ENCODE measurements around the gene NCK2. TPM values are rescaled to one million over a fixed set of nuclear protein-coding genes. Genes with fewer than 3 reads are reported as not detected.
A peak's percentile ranks its signal among the peaks of the same experiment; 100 is the strongest.

NCK2 gene
- total RNA-seq, 1 donor from 2014 or later: 31.0 TPM

DNA sequence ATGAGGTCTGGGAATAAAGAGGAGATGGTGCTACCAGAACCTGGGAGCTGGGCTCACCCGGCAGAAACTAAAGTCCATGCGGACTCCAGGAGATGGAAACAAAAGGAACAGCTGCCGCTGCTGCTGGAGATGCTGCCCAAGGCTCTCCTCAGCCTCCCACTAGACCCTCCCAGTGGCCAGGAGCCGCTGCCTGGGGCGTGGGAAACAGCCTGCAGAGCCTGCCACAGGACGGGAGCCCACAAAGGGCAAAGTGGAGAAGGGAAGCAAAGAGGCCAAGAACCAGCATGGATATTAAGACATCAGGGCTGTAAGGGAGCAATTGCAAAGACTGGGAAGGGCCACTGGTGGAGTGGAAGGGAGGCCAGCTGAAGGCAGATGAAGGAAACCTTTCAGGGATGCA lies 179.6 kb downstream of the NCK2 start:
- no peak for DNase-seq (ENCODE audit: low spot score)
- no peak for ATAC-seq
- intact Hi-C loops (cut with DNase I): no loop called here

DNA sequence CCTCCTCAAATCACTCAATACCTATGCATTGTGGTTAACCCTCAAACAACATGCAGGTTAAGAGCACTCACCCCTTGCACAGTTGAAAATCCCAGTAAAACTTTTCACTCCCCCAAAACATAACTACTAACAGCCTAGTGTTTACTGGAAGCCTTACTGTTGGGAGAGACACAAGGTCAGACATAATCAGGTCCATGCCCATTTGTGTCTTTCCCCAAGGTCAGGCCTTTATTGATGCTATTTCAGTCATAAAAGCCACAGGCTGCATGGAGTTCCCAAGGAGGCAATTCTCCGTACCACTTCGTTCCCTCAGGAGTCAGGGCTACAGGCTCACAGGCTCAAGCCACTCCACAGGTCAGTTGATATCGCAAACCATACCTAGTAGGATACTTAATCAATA lies 180.2 kb downstream of the NCK2 start:
- intact Hi-C loops (cut with DNase I): no loop called here
- DNase-seq (ENCODE audit: low spot score) (no peak), ATAC-seq (no peak)

DNA sequence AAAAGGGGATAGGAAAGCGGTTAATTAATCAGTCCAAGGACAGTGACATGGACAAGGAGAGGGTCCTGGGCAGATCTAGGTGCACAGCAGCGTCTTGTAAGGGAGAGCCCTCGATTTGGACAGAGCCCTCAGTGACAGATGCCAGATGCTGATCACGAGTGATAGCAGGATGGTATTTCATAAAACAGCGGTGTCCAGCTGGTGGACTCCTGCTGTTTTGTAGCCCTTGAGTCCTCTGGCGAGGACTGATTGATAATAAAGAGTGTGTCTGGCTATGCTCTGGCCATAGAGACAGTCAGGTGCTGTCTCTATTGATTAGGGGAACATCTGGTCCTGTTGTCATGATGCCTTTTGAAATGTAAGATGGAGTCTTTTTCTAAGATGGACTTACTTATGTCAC lies 180.7 kb downstream of the NCK2 start:
- ATAC-seq (no peak), DNase-seq (ENCODE audit: low spot score) (no peak)

DNA sequence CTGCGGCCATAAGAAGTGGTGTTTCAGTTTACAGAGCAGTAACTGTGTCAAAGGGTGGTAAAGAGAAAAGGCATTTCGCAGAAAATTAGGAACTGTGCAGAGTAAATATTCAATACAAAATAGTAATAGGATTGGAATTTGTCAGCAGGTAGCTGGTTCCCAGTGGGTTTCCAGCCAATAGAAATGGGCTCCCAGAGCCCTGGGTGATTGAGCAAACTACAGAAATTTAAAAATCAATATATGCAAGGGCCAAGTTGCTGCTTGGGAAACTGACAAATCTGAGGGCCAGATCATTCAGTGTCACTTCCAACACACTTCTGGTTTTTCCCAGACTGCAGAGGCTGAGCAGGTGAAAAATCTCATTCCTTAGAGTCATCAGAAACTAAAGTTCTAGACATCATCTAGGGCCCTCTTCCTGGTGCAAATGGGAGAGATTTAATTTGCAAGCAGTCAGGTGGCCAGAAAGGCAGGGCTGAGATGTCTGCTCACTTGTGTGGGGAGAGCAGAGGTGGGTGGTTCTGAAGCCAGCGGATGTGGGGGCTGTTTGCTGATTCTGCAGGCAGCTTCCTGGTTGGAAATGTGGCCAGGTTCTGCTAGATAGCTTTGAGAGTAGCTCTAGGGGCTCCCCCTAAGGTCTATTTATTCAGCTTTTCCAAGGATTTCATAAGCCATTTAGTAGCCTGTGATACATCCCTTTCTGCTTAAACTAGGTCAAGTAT lies 182.4 kb downstream of the NCK2 start:
- intact Hi-C loops (cut with DNase I): no loop called here
- ATAC-seq: peak; percentile 42
- DNase-seq (ENCODE audit: low spot score): no peak

More for the DNA sequence above, 180.7 kb downstream of the NCK2 start:
- intact Hi-C loops (cut with DNase I): no loop called here

DNA sequence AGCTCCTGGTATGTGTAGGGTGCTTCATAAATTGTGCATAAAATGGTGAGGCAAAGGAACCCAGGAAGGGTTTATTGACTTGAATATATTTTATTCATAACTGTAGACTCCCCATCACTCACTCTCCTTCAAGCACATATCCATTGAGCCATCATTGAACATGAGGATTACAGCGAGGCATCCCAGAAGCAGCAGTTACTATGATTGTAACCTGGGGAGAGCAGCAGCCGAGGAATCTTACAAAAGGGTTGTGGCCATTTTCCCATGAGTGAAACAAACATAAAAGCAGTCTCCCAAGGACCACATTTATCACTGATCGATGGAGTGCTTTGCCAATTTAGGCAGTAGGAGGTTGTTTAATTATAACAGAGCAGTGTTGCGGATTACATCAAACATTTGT lies 183.4 kb downstream of the NCK2 start:
- ATAC-seq: no peak
- intact Hi-C loops (cut with DNase I): no loop called here
- DNase-seq (ENCODE audit: low spot score): no peak

DNA sequence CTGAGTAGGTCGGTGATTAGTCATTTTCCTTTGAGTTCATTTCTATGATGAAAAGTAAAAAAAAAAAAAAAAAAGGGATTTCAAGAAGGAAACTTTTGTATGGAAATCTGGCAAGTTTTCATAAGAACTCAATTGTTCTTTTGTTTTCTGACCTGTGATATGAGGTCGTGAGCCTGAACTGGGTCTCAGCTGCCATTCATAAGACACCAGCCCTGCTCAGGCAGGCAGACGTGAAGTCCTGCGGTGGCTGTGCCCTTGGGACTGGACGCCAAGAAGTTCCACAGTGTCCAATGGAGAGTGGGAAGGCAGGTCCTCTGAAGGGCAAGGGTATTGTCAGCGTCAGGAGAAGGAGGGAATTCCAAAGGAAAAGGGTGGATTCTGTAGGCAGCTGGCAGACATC lies 183.9 kb downstream of the NCK2 start:
- intact Hi-C loops (cut with DNase I): no loop called here
- DNase-seq (ENCODE audit: low spot score): no peak
- peak; percentile 42 for ATAC-seq

DNA sequence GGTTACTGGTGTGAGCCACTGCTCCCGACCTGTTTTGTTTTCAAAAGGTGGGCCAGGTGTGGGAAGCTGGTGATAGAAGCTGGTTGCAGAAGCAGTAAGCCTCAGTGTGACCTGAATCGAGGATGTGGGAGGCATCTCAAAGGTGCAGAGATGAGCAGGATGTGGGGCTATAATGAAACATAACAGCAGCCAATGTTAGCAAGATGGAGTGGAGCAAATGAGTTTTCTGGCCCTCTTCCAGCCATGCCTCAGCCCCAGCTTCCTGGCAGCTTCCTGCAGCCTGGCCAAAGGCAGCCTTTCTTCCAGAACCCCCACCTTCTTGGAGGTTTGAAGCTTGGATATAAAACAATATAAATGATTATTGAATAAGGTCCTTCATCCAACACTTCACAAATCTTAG lies 184.8 kb downstream of the NCK2 start:
- ATAC-seq (no peak), DNase-seq (ENCODE audit: low spot score) (no peak)
- intact Hi-C loops (cut with DNase I): no loop called here

DNA sequence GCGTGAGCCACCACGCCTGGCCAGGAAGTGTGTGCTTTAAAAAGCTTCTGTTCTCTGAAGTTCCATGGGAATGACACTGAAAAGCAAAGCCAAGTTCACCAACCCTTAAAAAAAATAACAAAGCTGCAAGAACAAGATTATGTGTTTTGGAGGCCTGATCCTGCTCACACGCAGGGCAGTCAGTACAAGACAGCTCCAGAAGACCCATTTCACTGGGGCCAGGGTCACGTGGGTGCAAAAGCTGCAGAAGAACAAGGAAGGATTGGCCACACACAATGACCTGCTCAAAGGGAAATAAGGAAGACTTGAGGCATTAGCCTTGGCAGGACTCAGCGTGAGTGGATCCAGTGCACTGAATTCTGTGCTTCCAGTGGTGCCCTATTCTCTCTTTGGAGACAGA lies 187.9 kb downstream of the NCK2 start:
- intact Hi-C loops (cut with DNase I): no loop called here
- DNase-seq (ENCODE audit: low spot score) (no peak), ATAC-seq (peak; percentile 66)

DNA sequence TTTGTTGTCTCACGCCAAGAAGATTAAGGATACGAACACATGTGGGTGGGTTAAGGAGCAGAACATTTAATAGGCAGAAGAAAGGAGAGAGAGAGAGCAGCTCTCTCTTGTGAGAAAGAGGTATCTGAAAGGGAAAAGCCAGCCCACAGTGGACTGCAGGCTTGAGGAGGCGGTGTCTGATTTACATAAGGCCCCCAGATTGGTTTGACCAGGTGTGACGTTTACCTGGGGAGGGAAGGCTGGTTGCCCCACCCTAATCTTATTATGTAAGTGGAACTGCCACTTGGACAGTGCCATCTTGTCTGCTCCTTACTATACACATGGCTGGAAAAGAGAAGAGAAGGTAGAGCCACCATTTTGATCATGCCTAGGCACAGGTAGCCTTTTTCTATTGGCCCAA lies 189.2 kb downstream of the NCK2 start:
- no peak for DNase-seq (ENCODE audit: low spot score)
- intact Hi-C loops (cut with DNase I): no loop called here
- ATAC-seq: no peak

DNA sequence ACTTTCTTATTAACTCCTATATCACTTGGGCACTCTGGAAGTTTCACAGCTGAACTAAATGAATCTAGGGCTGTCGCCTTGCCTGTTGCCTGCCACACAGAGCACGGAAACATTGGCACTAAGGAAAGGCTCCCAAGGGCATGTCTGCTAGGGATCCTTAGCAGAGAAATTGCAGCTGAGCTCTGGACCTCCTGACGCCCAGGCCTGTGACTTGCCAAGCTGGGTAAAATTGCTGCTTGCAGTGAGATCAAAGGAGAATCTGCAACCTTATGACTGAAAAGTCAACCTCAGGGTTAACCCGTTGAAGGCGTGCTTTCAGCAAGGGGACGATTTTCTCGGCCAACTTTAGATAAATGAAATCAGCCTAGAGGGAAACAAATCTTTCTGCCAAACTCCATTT lies 189.8 kb downstream of the NCK2 start:
- intact Hi-C loops (cut with DNase I): no loop called here
- ATAC-seq: peak; percentile 36
- DNase-seq (ENCODE audit: low spot score): no peak

DNA sequence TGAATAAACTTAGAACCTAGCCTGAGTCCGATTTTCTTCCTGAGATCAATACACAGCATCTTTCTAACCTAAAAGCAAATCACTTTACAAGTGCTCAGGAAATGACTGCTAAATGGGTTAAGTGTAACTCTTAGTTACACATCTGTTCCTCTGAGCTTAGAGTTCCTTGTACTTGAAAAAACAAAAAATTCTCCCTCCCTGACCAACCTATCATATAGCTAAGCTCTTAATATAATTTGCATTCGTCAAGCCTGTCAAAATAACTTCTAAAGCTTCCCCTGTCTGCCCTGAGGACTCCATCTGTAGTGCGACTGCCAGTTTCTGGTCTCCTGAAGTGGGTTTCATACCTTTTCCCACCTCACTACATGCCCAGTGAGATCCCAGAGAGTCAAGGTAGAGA lies 190.4 kb downstream of the NCK2 start:
- intact Hi-C loops (cut with DNase I): no loop called here
- no peak for ATAC-seq
- no peak for DNase-seq (ENCODE audit: low spot score)

DNA sequence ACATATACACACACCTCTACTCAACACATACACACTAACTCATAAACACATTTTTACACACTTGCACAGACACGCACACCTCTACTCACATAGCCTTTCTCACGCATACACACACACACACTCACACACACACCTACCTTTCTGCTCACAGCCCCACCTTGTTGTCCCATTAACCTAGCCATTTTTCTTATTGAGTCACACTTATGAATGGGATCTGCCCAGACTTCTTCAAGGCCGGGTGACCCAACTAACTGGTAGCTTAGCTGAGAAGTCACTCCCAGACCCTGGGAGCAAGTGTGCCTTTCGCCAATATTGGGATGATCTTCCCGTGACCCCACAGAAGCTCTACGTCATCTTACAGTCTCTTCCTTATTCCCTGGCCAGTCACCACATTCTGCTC lies 192.2 kb downstream of the NCK2 start:
- DNase-seq (ENCODE audit: low spot score) (no peak), ATAC-seq (no peak)
- intact Hi-C loops (cut with DNase I): no loop called here

DNA sequence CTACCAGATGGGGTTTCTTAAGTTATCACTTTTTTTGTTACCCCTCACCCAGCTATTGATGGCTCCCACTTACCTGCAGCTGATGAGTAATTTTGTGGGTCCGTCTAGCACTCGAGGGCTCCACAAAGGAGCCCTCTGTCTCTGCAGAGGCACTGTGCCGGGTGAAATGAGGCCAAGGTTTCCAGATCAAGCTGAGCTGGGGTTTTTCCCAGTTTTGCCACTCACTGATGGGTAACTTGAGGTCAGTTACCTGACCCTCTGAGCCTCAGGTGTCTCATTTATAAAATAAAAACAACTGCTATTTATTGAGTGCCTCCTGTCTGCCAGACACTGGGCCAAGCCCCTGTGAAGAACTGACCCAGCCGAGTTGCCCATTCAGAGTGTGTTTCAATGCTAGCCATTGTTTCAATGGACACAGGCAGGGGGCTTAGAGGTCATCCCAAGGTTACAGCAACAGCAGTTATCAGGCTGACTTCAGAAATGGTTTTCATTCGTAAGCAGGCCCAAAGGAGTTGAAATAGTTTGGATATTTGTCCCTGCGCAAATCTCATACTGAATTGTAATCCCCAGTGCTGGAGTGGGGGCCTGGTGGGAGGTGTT lies 192.9 kb downstream of the NCK2 start:
- no peak for ATAC-seq
- no peak for DNase-seq (ENCODE audit: low spot score)
- intact Hi-C loops (cut with DNase I): no loop called here

Data from sciatic nerve (tissue), 2 donors.